ENCODE data around the gene CEACAM18.
"Not testable (repeated sequence)": the region's sequence is repeated elsewhere in the genome, so short reads cannot be mapped to it uniquely, and the experiment has no call there.

Gene CEACAM18

GRCh38 chr19:51493776-51494175 lies 15.4 kb downstream of the CEACAM18 start:
- DNase-seq (ENCODE audit: low spot score): no peak

GRCh38 chr19:51497666-51498065 lies 19.3 kb downstream of the CEACAM18 start:
- DNase-seq (ENCODE audit: low spot score): no peak

GRCh38 chr19:51500931-51501330 lies 22.6 kb downstream of the CEACAM18 start:
- DNase-seq (ENCODE audit: low spot score): not testable (repeated sequence)

GRCh38 chr19:51501594-51502263 lies 23.4 kb downstream of the CEACAM18 start, which contains the start of gene SIGLEC12:
Gene SIGLEC12, minus strand, starts transcription at chr19:51501800. Its CDS starts 67 bp downstream, at chr19:51501733.
- DNase-seq (ENCODE audit: low spot score): no peak

- DNase-seq (ENCODE audit: low spot score): no peak
Measured at GRCh38 chr19:51503286-51503817, 25.0 kb downstream of the CEACAM18 start.

GRCh38 chr19:51503896-51504295 lies 25.6 kb downstream of the CEACAM18 start:
- no peak for DNase-seq (ENCODE audit: low spot score)

- no peak for DNase-seq (ENCODE audit: low spot score)
Measured at GRCh38 chr19:51505904-51506303, 27.6 kb downstream of the CEACAM18 start.

- DNase-seq (ENCODE audit: low spot score): peak; percentile 32
Measured at GRCh38 chr19:51507192-51507591, 28.9 kb downstream of the CEACAM18 start.

- no peak for DNase-seq (ENCODE audit: low spot score)
Measured at GRCh38 chr19:51507640-51508058, 29.3 kb downstream of the CEACAM18 start.

- DNase-seq (ENCODE audit: low spot score): peak; percentile 75
Measured at GRCh38 chr19:51508059-51508733, 29.9 kb downstream of the CEACAM18 start.

- DNase-seq (ENCODE audit: low spot score): no peak
Measured at GRCh38 chr19:51509823-51510660, 31.7 kb downstream of the CEACAM18 start.

- peak; percentile 47 for DNase-seq (ENCODE audit: low spot score)
Measured at GRCh38 chr19:51511353-51511752, 33.0 kb downstream of the CEACAM18 start.

- no peak for DNase-seq (ENCODE audit: low spot score)
Measured at GRCh38 chr19:51513968-51514367, 35.6 kb downstream of the CEACAM18 start.

GRCh38 chr19:51514866-51515481 lies 36.6 kb downstream of the CEACAM18 start:
- peak; percentile 88 for DNase-seq (ENCODE audit: low spot score)

GRCh38 chr19:51520728-51521127 lies 42.4 kb downstream of the CEACAM18 start:
- no peak for DNase-seq (ENCODE audit: low spot score)

GRCh38 chr19:51521357-51521756 lies 43.0 kb downstream of the CEACAM18 start:
- DNase-seq (ENCODE audit: low spot score): no peak

GRCh38 chr19:51521781-51522180 lies 43.4 kb downstream of the CEACAM18 start:
- no peak for DNase-seq (ENCODE audit: low spot score)

- peak; percentile 66 for DNase-seq (ENCODE audit: low spot score)
Measured at GRCh38 chr19:51524666-51525264, 46.4 kb downstream of the CEACAM18 start.

- DNase-seq (ENCODE audit: low spot score): peak; percentile 39
Measured at GRCh38 chr19:51525651-51526050, 47.3 kb downstream of the CEACAM18 start.

- no peak for DNase-seq (ENCODE audit: low spot score)
Measured at GRCh38 chr19:51529301-51529700, 51.0 kb downstream of the CEACAM18 start.

GRCh38 chr19:51530616-51531015 lies 52.3 kb downstream of the CEACAM18 start:
- no peak for DNase-seq (ENCODE audit: low spot score)
